Neural progenitor cell (in vitro differentiated cells): ENCODE data around the gene CCDC183. TPM values are rescaled to one million over a fixed set of nuclear protein-coding genes. Genes with fewer than 3 reads are reported as not detected.
"Not testable (repeated sequence)": the region's sequence is repeated elsewhere in the genome, so short reads cannot be mapped to it uniquely, and the experiment has no call there.

Experiments used
- DNase-seq: peaks from one replicate; pipeline ENCODE4 v3.0.0-alpha.2; 2016; ENCODE audit warnings: low spot score
- H2AFZ ChIP-seq: fragments of 200-600 bp; sonication (generic); replicated peaks from 2 replicates; pipeline ENCODE4 v1.6.1; 2016; ENCODE audit warnings: antibody characterized with exemption
- H3F3A ChIP-seq: fragments of 200-600 bp; sonication (generic); 2 replicates; pipeline ENCODE4 v1.6.1; 2016; ENCODE audit warnings: antibody characterized with exemption, low read depth
- H3K27ac ChIP-seq: fragments of 200-600 bp; sonication (generic); 2 replicates; pipeline ENCODE4 v1.5.1; 2016; ENCODE audit warnings: mild to moderate bottlenecking
- H3K27me3 ChIP-seq: fragments of 200-600 bp; sonication (generic); 2 replicates; pipeline ENCODE4 v1.6.1; 2016; ENCODE audit warnings: mild to moderate bottlenecking, moderate library complexity
- H3K36me3 ChIP-seq: fragments of 200-600 bp; sonication (generic); 2 replicates; pipeline ENCODE4 v1.5.1; 2016
- H3K4me1 ChIP-seq: fragments of 200-600 bp; sonication (generic); 2 replicates; pipeline ENCODE4 v1.6.1; 2016; ENCODE audit warnings: mixed run types
- H3K4me2 ChIP-seq: fragments of 200-600 bp; sonication (generic); 2 replicates; pipeline ENCODE4 v1.6.1; 2016
- H3K4me3 ChIP-seq: fragments of 200-600 bp; sonication (generic); 2 replicates; pipeline ENCODE4 v1.5.1; 2016
- H3K79me2 ChIP-seq: fragments of 200-600 bp; sonication (generic); 2 replicates; pipeline ENCODE4 v1.6.1; 2016; ENCODE audit warnings: low read depth
- H3K9ac ChIP-seq: fragments of 200-600 bp; sonication (generic); 2 replicates; pipeline ENCODE4 v1.6.1; 2016
- H3K9me3 ChIP-seq: fragments of 200-600 bp; sonication (generic); 2 replicates; pipeline ENCODE4 v1.5.1; 2016; ENCODE audit warnings: low read depth
- H4K20me1 ChIP-seq: fragments of 200-600 bp; sonication (generic); 2 replicates; pipeline ENCODE4 v1.6.1; 2016; ENCODE audit warnings: low read depth
- H3K27ac Mint-ChIP-seq: 3 replicates; pipeline ENCODE4 v1.8.0; 2021; ENCODE audit warnings: mixed read lengths
- H3K27me3 Mint-ChIP-seq: 2 replicates; pipeline ENCODE4 v1.8.0; 2022; ENCODE audit warnings: low read depth, mild to moderate bottlenecking, inconsistent platforms, moderate library complexity, mixed read lengths; ENCODE audit not compliant: insufficient read depth
- H3K36me3 Mint-ChIP-seq: 3 replicates; pipeline ENCODE4 v1.8.0; 2021; ENCODE audit warnings: mixed read lengths
- H3K4me1 Mint-ChIP-seq: 3 replicates; pipeline ENCODE4 v1.8.0; 2021; ENCODE audit warnings: mixed read lengths
- H3K4me3 Mint-ChIP-seq: 3 replicates; pipeline ENCODE4 v1.8.0; 2021; ENCODE audit warnings: mild to moderate bottlenecking, moderate library complexity, mixed read lengths
- H3K9me3 Mint-ChIP-seq: 3 replicates; pipeline ENCODE4 v1.8.0; 2020; ENCODE audit warnings: mixed read lengths
- CTCF ChIP-seq: fragments of 200-600 bp; sonication (generic); IDR thresholded peaks from 2 replicates; pipeline ENCODE4 v1.5.1; 2017; ENCODE audit warnings: antibody characterized with exemption, mild to moderate bottlenecking
- EZH2 ChIP-seq: fragments of 200-600 bp; sonication (generic); IDR thresholded peaks from 2 replicates; pipeline ENCODE4 v1.6.1; 2017; ENCODE audit warnings: antibody characterized with exemption, mild to moderate bottlenecking, moderate library complexity
- EZH2phosphoT487 ChIP-seq: fragments of 200-600 bp; sonication (generic); IDR thresholded peaks from 2 replicates; pipeline ENCODE4 v1.6.1; 2017; ENCODE audit warnings: antibody characterized with exemption
- total RNA-seq: library from RNA; depleted of rRNA; stranded (reverse); fragments of >200 nt; gene quantifications from 2 replicates; pipeline ENCODE4 v1.2.3, GENCODE V29; 2015; ENCODE audit warnings: low replicate concordance

The CCDC183 gene
- total RNA-seq, 1 donor from 2014 or later: 0.84 TPM

DNA sequence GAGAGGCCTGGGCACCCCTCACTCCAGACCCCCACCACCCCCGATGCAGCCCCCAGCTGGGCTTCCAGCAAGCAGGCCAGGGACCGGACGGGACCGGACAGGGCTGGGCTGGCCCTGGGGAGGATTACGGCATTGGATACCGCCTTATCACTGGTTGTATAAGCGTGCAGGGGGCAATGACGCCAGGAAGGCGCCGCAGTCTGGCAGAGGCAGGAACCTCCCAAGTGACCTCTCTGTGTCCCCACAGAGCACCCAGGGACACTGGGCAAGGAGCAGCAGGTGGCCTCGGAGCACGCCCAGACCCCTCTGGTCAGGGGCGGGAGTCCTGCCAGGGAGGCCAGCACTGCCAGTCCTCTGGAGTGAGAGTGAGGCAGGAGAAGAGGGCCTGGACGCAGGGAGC is 31.1 kb upstream of the CCDC183 start:
- Histone ChIP-seq H3K27me3 (peaks cover 25% of the 10 kb centered on the region), H3K4me1 (peaks cover 10% of the 10 kb centered on the region), H3K27ac (no peak overlapping the region), H3K9ac (no peak overlapping the region), H3K9me3 (no peaks in the 10 kb centered on the region), H2AFZ (no peak overlapping the region), H3K4me3 (no peak overlapping the region), H4K20me1 (no peaks in the 10 kb centered on the region), H3K36me3 (no peaks in the 10 kb centered on the region), H3F3A (peaks cover 23% of the 10 kb centered on the region), H3K79me2 (no peaks in the 10 kb centered on the region), H3K4me2 (no peak overlapping the region)
- H3K27me3 Mint-ChIP-seq: no peaks in the 10 kb centered on the region
- no peak for DNase-seq
- H3K4me3 Mint-ChIP-seq: no peak overlapping the region
- TF ChIP-seq CTCF: no peak
- TF ChIP-seq EZH2phosphoT487: no peak
- no peak for TF ChIP-seq EZH2
- no peak overlapping the region for H3K27ac Mint-ChIP-seq
- peaks cover 27% of the 10 kb centered on the region for H3K4me1 Mint-ChIP-seq
- no peaks in the 10 kb centered on the region for H3K9me3 Mint-ChIP-seq
- H3K36me3 Mint-ChIP-seq: no peaks in the 10 kb centered on the region

DNA sequence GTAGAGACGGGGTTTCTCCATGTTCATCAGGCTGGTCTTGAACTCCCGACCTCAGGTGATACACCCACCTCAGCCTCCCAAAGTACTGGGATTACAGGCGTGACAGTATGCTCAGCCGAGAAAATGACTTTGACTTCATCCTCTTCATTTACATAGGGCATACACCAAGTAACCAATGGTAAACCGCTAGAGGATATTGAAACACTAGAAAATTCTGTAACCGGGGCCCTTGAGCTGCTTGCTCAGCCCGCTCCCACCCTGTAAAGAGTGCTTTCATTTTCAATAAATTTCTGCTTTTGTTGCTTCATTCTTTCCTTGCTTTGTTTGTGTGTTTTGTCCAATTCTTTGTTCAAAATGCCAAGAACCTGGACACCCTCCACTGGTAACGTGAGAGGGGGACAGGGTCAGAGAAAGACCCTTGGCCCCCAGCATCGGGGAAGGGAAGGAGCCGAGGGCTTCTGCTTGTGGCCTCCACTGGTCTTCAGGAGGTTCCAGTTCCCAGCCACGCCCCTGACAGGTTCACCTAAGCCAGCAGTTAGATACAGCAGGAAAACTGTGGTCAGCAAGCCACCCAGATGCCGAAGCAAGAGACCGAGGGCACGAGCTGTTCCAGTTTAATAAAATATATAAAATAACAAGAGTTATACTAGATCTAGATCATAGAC is 30.3 kb upstream of the CCDC183 start:
- not testable (repeated sequence) for DNase-seq, H3K27ac ChIP-seq, H3K36me3 ChIP-seq, H3K27me3 Mint-ChIP-seq, H3K9me3 Mint-ChIP-seq, H3K4me1 ChIP-seq, H3K4me2 ChIP-seq, H3K9me3 ChIP-seq, H3K36me3 Mint-ChIP-seq, H3K9ac ChIP-seq, H4K20me1 ChIP-seq, H2AFZ ChIP-seq, H3K4me3 ChIP-seq, H3K4me3 Mint-ChIP-seq, H3K79me2 ChIP-seq
- H3K27ac Mint-ChIP-seq: peak overlapping the region; percentile 18
- peaks cover 25% of the 10 kb centered on the region for H3K27me3 ChIP-seq
- peaks cover 23% of the 10 kb centered on the region for H3F3A ChIP-seq
- peaks cover 23% of the 10 kb centered on the region for H3K4me1 Mint-ChIP-seq

- H3K27ac Mint-ChIP-seq, H3K4me3 ChIP-seq, H2AFZ ChIP-seq, H3K79me2 ChIP-seq, H3K9me3 Mint-ChIP-seq, H3K4me3 Mint-ChIP-seq, H3K36me3 ChIP-seq, H3K4me2 ChIP-seq, H3K36me3 Mint-ChIP-seq, H3K27ac ChIP-seq, H3K9me3 ChIP-seq, H4K20me1 ChIP-seq, H3K27me3 Mint-ChIP-seq, H3K4me1 ChIP-seq, H3K9ac ChIP-seq: not testable (repeated sequence)
- H3K4me1 Mint-ChIP-seq: peaks cover 17% of the 10 kb centered on the region
- DNase-seq: peak; percentile 64
- peaks cover 25% of the 10 kb centered on the region for H3K27me3 ChIP-seq
- H3F3A ChIP-seq: peaks cover 29% of the 10 kb centered on the region
- TF ChIP-seq CTCF: peak; percentile 66
Measured at GRCh38 chr9:136766410-136767120, 29.6 kb upstream of the CCDC183 start.

DNA sequence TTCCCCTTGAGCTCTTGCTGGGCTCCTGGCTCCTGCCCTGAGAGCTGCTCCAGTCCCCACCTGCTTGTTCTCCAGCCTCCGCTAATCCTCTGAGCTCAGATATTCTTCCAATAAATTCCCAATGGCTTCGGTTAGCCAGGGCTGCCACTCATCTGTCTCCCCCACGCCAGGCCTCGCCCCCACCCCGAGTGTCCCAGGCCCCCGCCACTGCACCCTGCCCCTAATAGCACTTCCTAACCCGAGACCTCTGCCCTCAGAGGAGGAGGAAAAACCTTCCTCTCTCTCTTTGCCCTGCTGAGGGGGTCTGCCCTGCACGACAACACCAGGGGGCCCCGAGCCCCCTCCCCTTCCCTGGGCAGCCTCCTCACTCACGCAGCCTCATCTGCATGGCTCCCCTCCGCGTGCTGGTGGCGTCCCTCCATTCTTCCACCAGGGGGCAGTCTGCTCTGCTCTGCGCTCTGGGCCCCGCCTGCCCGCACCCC is 26.4 kb upstream of the CCDC183 start:
- TF ChIP-seq CTCF (peak; percentile 59), EZH2 (no peak)
- Histone ChIP-seq H3F3A (peaks cover 22% of the 10 kb centered on the region), H2AFZ (no peak overlapping the region), H3K4me1 (no peaks in the 10 kb centered on the region), H3K9me3 (no peaks in the 10 kb centered on the region), H3K4me2 (peak overlapping the region; percentile 62), H3K4me3 (peak overlapping the region; percentile 30), H3K9ac (no peak overlapping the region), H3K27ac (no peak overlapping the region), H4K20me1 (no peaks in the 10 kb centered on the region), H3K27me3 (peaks cover 25% of the 10 kb centered on the region), H3K36me3 (no peaks in the 10 kb centered on the region), H3K79me2 (no peaks in the 10 kb centered on the region)
- H3K4me3 Mint-ChIP-seq: peak overlapping the region; percentile 59
- peaks cover 15% of the 10 kb centered on the region for H3K4me1 Mint-ChIP-seq
- peak; percentile 87 for DNase-seq
- peaks cover 9% of the 10 kb centered on the region for H3K9me3 Mint-ChIP-seq
- no peaks in the 10 kb centered on the region for H3K36me3 Mint-ChIP-seq
- peaks cover 9% of the 10 kb centered on the region for H3K27me3 Mint-ChIP-seq
- H3K27ac Mint-ChIP-seq: no peak overlapping the region
